Thyroid gland (tissue), 4 donors: ENCODE data around the gene BTG1.

Source experiments
- CTCF ChIP-seq, 6 experiments: fragments of 200-600 bp in 3 of 6; fragments of 450-650 bp in 3 of 6; sonication (generic) in 3 of 6; IDR thresholded peaks; one replicate each; pipeline ENCODE4 v1.5.1; 2016 to 2019; ENCODE audit warnings: antibody characterized with exemption in 6 of 6, mild to moderate bottlenecking in 2 of 6, inconsistent platforms in 1 of 6, moderate library complexity in 1 of 6
- POLR2A ChIP-seq, 2 donors: fragments of 450-650 bp; IDR thresholded peaks; one replicate each; pipeline ENCODE4 v1.6.1; 2017; ENCODE audit warnings: antibody characterized with exemption in 2 of 2, mild to moderate bottlenecking in 2 of 2, moderate library complexity in 1 of 2

GRCh38 chr12:92146497-92147224 lies 1.0 kb upstream of the BTG1 start:
- no peak for TF ChIP-seq POLR2A (IDR thresholded peaks at IDR 0.05)
- no peak for TF ChIP-seq CTCF (IDR thresholded peaks at IDR 0.05)
